Glutamatergic neuron (in vitro differentiated cells): ENCODE data around the gene MCEMP1. TPM values are rescaled to one million over a fixed set of nuclear protein-coding genes. Genes with fewer than 3 reads are reported as not detected.

Experiments used
- DNase-seq: peaks from one replicate; pipeline ENCODE4 v3.0.0; 2022
- H3K27ac Mint-ChIP-seq: one replicate; pipeline ENCODE4 v1.8.0; 2020; ENCODE audit warnings: mild to moderate bottlenecking, mixed read lengths, inconsistent platforms; ENCODE audit not compliant: unreplicated experiment
- H3K27me3 Mint-ChIP-seq: one replicate; pipeline ENCODE4 v1.8.0; 2020; ENCODE audit warnings: mild to moderate bottlenecking, moderate library complexity, mixed read lengths, inconsistent platforms; ENCODE audit not compliant: unreplicated experiment
- H3K36me3 Mint-ChIP-seq: one replicate; pipeline ENCODE4 v1.8.0; 2020; ENCODE audit warnings: mild to moderate bottlenecking, mixed read lengths, inconsistent platforms; ENCODE audit not compliant: unreplicated experiment
- H3K4me1 Mint-ChIP-seq: one replicate; pipeline ENCODE4 v1.8.0; 2020; ENCODE audit warnings: mild to moderate bottlenecking, low read depth, mixed read lengths, inconsistent platforms; ENCODE audit not compliant: unreplicated experiment
- H3K4me3 Mint-ChIP-seq: one replicate; pipeline ENCODE4 v1.8.0; 2020; ENCODE audit warnings: mild to moderate bottlenecking, mixed read lengths, inconsistent platforms; ENCODE audit not compliant: unreplicated experiment
- H3K9me3 Mint-ChIP-seq: one replicate; pipeline ENCODE4 v1.8.0; 2020; ENCODE audit warnings: mild to moderate bottlenecking, moderate library complexity, mixed read lengths, inconsistent platforms; ENCODE audit not compliant: unreplicated experiment
- CTCF ChIP-seq: fragments of 200-600 bp; sonication (generic); IDR thresholded peaks from one replicate; pipeline ENCODE4 v1.5.0; 2021; ENCODE audit not compliant: partially characterized antibody, unreplicated experiment
- total RNA-seq: library from RNA; stranded (reverse); fragmentation: NEBNext Ultra II Directional; extraction: Animal tissue kit (Norgen Biotek cat#: 25700); gene quantifications from one replicate; pipeline ENCODE4 v1.2.1, GENCODE V29; 2021; ENCODE audit not compliant: unreplicated experiment

MCEMP1 gene
- total RNA-seq, 1 donor from 2014 or later = not detected

GRCh38 chr19:7685546-7686445 lies 8.9 kb downstream of the MCEMP1 start:
- H3K4me1 Mint-ChIP-seq = peaks cover 10% of the 10 kb centered on the region
- peaks cover 4% of the 10 kb centered on the region for H3K9me3 Mint-ChIP-seq
- H3K27me3 Mint-ChIP-seq = peaks cover 5% of the 10 kb centered on the region
- no peaks in the 10 kb centered on the region for H3K36me3 Mint-ChIP-seq
- H3K27ac Mint-ChIP-seq = no peak overlapping the region
- no peak for DNase-seq
- TF ChIP-seq CTCF = no peak
- peak overlapping the region; percentile 13 for H3K4me3 Mint-ChIP-seq

DNA sequence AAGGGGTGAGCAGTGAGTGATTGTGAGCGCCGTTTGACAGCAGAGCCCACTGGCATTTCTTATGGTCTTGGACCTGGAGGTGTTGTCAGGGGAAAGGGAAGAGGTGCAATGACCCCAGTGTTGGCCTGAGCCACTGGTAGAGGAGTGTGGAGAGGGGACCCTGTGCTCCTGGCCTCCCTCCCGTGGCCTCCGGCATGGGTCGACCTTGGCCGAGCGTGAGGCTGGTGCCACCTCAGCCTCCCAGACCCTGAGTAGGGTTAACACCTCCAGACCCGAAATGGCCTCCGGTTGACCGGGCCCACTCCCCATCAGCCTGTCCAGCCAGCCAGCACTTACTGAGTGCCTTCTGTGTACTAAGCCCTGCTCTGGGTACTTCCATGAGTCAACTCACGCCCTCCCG lies 10.3 kb downstream of the MCEMP1 start:
- H3K36me3 Mint-ChIP-seq = no peaks in the 10 kb centered on the region
- no peak for TF ChIP-seq CTCF
- H3K27ac Mint-ChIP-seq = no peak overlapping the region
- DNase-seq = no peak
- peaks cover 4% of the 10 kb centered on the region for H3K9me3 Mint-ChIP-seq
- no peak overlapping the region for H3K4me3 Mint-ChIP-seq
- peaks cover 8% of the 10 kb centered on the region for H3K4me1 Mint-ChIP-seq
- H3K27me3 Mint-ChIP-seq = peaks cover 5% of the 10 kb centered on the region

DNA sequence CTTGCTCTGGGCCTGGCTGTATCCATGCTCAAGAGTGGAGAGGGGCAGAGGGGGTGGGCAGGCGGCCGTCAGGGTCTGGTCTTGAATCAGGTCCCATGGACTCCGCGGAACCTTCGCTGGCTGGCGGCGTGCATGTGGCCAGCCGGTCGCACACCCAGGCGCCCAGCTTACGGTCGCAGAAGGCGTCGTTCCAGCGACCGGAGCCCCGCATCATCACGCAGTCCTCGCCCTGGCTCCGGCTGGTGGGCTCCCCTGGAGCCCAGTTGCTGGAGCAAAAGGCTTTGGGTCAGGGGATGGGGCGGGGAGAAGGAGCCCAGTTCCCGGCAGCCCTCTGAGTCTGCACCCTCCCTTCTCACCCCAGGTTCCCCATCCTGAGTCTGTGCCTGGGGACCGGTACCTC lies 12.3 kb downstream of the MCEMP1 start:
- H3K36me3 Mint-ChIP-seq = no peaks in the 10 kb centered on the region
- no peak overlapping the region for H3K27ac Mint-ChIP-seq
- peaks cover 2% of the 10 kb centered on the region for H3K27me3 Mint-ChIP-seq
- no peak overlapping the region for H3K4me3 Mint-ChIP-seq
- TF ChIP-seq CTCF = no peak
- peaks cover 4% of the 10 kb centered on the region for H3K9me3 Mint-ChIP-seq
- no peak for DNase-seq
- peaks cover 7% of the 10 kb centered on the region for H3K4me1 Mint-ChIP-seq

DNA sequence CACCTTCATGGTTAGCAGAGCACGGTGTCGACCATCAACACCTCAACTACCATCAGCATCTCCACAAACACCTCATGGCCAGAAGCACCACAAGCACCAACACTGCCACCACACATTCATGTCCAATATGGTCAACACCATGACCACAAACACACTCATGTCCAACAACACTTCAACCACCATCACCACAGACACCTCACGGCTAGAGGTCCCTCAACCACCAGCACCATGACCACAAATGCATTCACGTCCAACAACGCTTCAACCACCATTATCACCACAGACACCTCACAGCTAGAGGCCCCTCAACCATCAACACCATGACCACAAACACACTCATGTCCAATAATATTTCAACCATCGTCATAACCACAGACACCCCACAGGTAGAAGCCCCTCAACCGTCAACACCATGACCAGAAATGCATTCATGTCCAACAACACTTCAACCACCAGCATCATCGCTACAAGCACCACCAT lies 13.9 kb downstream of the MCEMP1 start:
- no peak for TF ChIP-seq CTCF
- Mint-ChIP-seq H3K27me3 (peaks cover 2% of the 10 kb centered on the region), H3K36me3 (no peaks in the 10 kb centered on the region), H3K4me1 (no peaks in the 10 kb centered on the region), H3K4me3 (no peak overlapping the region), H3K27ac (no peak overlapping the region), H3K9me3 (peaks cover 2% of the 10 kb centered on the region)
- DNase-seq = no peak

DNA sequence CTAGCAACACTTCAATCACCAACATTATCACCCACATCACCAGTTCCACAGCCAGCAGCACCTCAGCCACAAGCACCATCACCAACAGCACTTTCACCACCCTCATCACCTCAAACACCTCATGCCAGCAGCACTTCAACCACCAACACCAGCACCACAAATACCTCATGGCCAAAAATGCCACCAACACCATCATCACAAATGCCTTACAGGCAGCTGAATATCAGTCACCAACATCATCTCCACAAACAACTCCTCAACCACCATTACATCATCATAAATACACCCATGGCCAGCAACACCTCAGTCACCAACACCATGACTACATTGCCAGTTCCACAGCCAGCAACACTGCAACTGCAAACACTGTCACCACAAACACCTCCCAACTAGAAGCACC lies 14.6 kb downstream of the MCEMP1 start:
- H3K4me3 Mint-ChIP-seq = no peak overlapping the region
- peaks cover under 1% of the 10 kb centered on the region for H3K4me1 Mint-ChIP-seq
- peaks cover 2% of the 10 kb centered on the region for H3K9me3 Mint-ChIP-seq
- H3K27ac Mint-ChIP-seq = no peak overlapping the region
- no peak for TF ChIP-seq CTCF
- no peaks in the 10 kb centered on the region for H3K36me3 Mint-ChIP-seq
- no peaks in the 10 kb centered on the region for H3K27me3 Mint-ChIP-seq
- DNase-seq = no peak
